HepG2 (cell line): ENCODE results near the gene PLET1. TPM values are rescaled to one million over a fixed set of nuclear protein-coding genes. Genes with fewer than 3 reads are reported as not detected.

ENCODE experiments used
- ATAC-seq: fragments of 200-7000 bp; cut with Tn5 transposase; 3 replicates; pipeline ENCODE4 v1.9.1; 2020; ENCODE audit warnings: mild to moderate bottlenecking, moderate library complexity
- BruUV-seq: library from RNA; stranded (reverse); fragments of 400-500 nt; replicated peaks from 2 replicates; lab custom pipeline; 2021; lab: Mats Ljungman, UMichigan
- CTCF ChIA-PET: fragments of 300-600 bp; formaldehyde crosslinking; extraction: SDS; loops from one replicate; lab custom pipeline; 2021; ENCODE audit warnings: low total read pairs, inconsistent platforms, low intra/inter-chr PET ratio; lab: Yijun Ruan, JAX
- POLR2A ChIA-PET: fragments of 350-600 bp; sonication (Branson Sonifier 250); formaldehyde crosslinking; loops from one replicate; lab custom pipeline; 2020; ENCODE audit warnings: antibody characterized with exemption, inconsistent platforms; lab: Yijun Ruan, JAX
- DNase-seq: peaks from one replicate; pipeline ENCODE4 v3.0.0-alpha.2; 2015; ENCODE audit warnings: low spot score
- FAIRE-seq: peaks from 3 replicates; lab custom pipeline; 2011; peaks lifted over from hg19 to GRCh38; lab: Jason Lieb, UNC
- H2AFZ ChIP-seq: one replicate; pipeline ENCODE4 v1.6.1; 2011; ENCODE audit warnings: low read length, inconsistent platforms
- H3K27ac ChIP-seq: fragments of 300-600 bp; 3 replicates; pipeline ENCODE4 v1.8.0; 2011; ENCODE audit warnings: mixed run types, mild to moderate bottlenecking, mixed read lengths, low read length, inconsistent platforms; ENCODE audit not compliant: insufficient read depth; ENCODE audit errors: extremely low read length
- H3K27me3 ChIP-seq, 2 experiments: fragments of 200-600 bp in 1 of 2; 2 replicates in 1 of 2; 3 replicates in 1 of 2; pipeline versions ENCODE4 v1.6.0 to v1.8.0; 2011; ENCODE audit warnings: low read length in 2 of 2, mild to moderate bottlenecking in 2 of 2, moderate library complexity in 2 of 2, inconsistent platforms in 1 of 2; ENCODE audit not compliant: insufficient read depth in 2 of 2, control insufficient read depth in 1 of 2
- H3K36me3 ChIP-seq, 2 experiments: fragments of 200-600 bp in 1 of 2; replicated peaks in 1 of 2; 2 replicates in 1 of 2; 3 replicates in 1 of 2; pipeline versions ENCODE4 v1.5.1 to v1.8.0; 2011; ENCODE audit warnings: low read length in 2 of 2, inconsistent platforms in 1 of 2; ENCODE audit not compliant: insufficient read depth in 2 of 2, control insufficient read depth in 1 of 2
- H3K4me1 ChIP-seq: 2 replicates; pipeline ENCODE4 v1.5.1; 2012; ENCODE audit warnings: low read length, inconsistent platforms; ENCODE audit not compliant: insufficient read depth
- H3K4me2 ChIP-seq: 2 replicates; pipeline ENCODE4 v1.6.0; 2011; ENCODE audit warnings: low read depth, low read length, inconsistent platforms
- H3K4me3 ChIP-seq, 3 experiments: fragments of 200-600 bp in 1 of 3; sonication (generic), shearing (Covaris generic) in 1 of 3; replicated peaks in 1 of 3; 2 replicates each; pipeline ENCODE4 v1.5.1; 2011 to 2016; ENCODE audit warnings: low read length in 3 of 3, inconsistent platforms in 2 of 3, low read depth in 2 of 3, mild to moderate bottlenecking in 2 of 3, control low read depth in 1 of 3, mixed read lengths in 1 of 3; ENCODE audit not compliant: insufficient read depth in 1 of 3
- H3K79me2 ChIP-seq: one replicate; pipeline ENCODE4 v1.6.1; 2011; ENCODE audit warnings: low read length, inconsistent platforms; ENCODE audit not compliant: insufficient read depth
- H3K9ac ChIP-seq: 2 replicates; pipeline ENCODE4 v1.6.0; 2011; ENCODE audit warnings: mild to moderate bottlenecking, low read depth, low read length, inconsistent platforms; ENCODE audit not compliant: insufficient read depth
- H3K9me3 ChIP-seq: 2 replicates; pipeline ENCODE4 v1.5.1; 2012; ENCODE audit warnings: mild to moderate bottlenecking, low read length
- H4K20me1 ChIP-seq: 2 replicates; pipeline ENCODE4 v1.6.0; 2011; ENCODE audit warnings: inconsistent platforms, mild to moderate bottlenecking, low read length, moderate library complexity; ENCODE audit not compliant: insufficient read depth
- ATF7 ChIP-seq, 2 experiments: fragments of 450-650 bp in 1 of 2; sonication (generic) in 1 of 2; formaldehyde crosslinking in 1 of 2; IDR thresholded peaks; 2 replicates each; pipeline versions ENCODE4 v1.4.0 to v1.6.1; 2016 to 2020; ENCODE audit warnings: antibody characterized with exemption in 1 of 2, mild to moderate bottlenecking in 1 of 2, missing genetic modification reagents in 1 of 2
- CEBPB ChIP-seq: IDR thresholded peaks from 2 replicates; pipeline ENCODE4 v1.6.1; 2011; ENCODE audit warnings: low read depth, low read length, improper control_type of control experiment, borderline replicate concordance
- NFRKB ChIP-seq: fragments of 450-650 bp; IDR thresholded peaks from 2 replicates; pipeline ENCODE4 v1.6.1; 2017
- ZNF629 ChIP-seq: sonication (generic); formaldehyde crosslinking; conservative IDR thresholded peaks from 2 replicates; pipeline ENCODE4 v1.5.0; 2020; ENCODE audit warnings: missing genetic modification reagents
- WGBS: methylation state at CpG from one replicate; pipeline ENCODE4 v1.1.6; 2017; ENCODE audit warnings: low lambda C conversion rate; 5-methylcytosine and 5-hydroxymethylcytosine counted together
- in situ Hi-C: cut with HindIII; loops from 2 replicates; pipeline ENCODE4 v1.10.0; 2017; ENCODE audit warnings: low pct_unique_long_range_greater_than_20kb; ENCODE audit not compliant: extremely low pct_ligation_motif_present
- intact Hi-C: fragments of 100-400 bp; cut with micrococcal nuclease; formaldehyde crosslinking; loops from one replicate; pipeline ENCODE4 v1.10.0; 2022; ENCODE audit not compliant: unreplicated experiment
- polyA plus RNA-seq, 8 experiments: library from polyadenylated mRNA; depleted of rRNA in 3 of 8; stranded (reverse) in 7 of 8; unstranded in 1 of 8; fragments of >200 nt; fragmentation: Illumina TruSeq in 4 of 8; extraction: Trizol in 4 of 8; gene quantifications; 2 replicates each; pipeline versions ENCODE4 v1.2.1 to v1.2.3, GENCODE V29; 2011 to 2016; ENCODE audit warnings: low read depth in 4 of 8, missing spikeins in 1 of 8, mixed read lengths in 1 of 8; ENCODE audit not compliant: insufficient read depth in 1 of 8
- total RNA-seq, 5 experiments: library from RNA; depleted of rRNA; stranded (reverse); fragments of >200 nt; fragmentation: Illumina TruSeq; extraction: Trizol; gene quantifications; 2 replicates each; pipeline ENCODE4 v1.2.3, GENCODE V29; 2016; ENCODE audit warnings: low read depth in 1 of 5
- TF ChIP-seq, protein P1 (sequence below): sonication (generic); formaldehyde crosslinking; IDR thresholded peaks from 2 replicates; pipeline ENCODE4 v1.8.0; 2022; ENCODE audit warnings: missing genetic modification reagents, mild to moderate bottlenecking, borderline replicate concordance

The PLET1 gene
- total and polyA plus RNA-seq, 2 of the 13 experiments (the other 11 are each of a cell fraction or from before 2014, with no cell fraction given), result not detected

DNA sequence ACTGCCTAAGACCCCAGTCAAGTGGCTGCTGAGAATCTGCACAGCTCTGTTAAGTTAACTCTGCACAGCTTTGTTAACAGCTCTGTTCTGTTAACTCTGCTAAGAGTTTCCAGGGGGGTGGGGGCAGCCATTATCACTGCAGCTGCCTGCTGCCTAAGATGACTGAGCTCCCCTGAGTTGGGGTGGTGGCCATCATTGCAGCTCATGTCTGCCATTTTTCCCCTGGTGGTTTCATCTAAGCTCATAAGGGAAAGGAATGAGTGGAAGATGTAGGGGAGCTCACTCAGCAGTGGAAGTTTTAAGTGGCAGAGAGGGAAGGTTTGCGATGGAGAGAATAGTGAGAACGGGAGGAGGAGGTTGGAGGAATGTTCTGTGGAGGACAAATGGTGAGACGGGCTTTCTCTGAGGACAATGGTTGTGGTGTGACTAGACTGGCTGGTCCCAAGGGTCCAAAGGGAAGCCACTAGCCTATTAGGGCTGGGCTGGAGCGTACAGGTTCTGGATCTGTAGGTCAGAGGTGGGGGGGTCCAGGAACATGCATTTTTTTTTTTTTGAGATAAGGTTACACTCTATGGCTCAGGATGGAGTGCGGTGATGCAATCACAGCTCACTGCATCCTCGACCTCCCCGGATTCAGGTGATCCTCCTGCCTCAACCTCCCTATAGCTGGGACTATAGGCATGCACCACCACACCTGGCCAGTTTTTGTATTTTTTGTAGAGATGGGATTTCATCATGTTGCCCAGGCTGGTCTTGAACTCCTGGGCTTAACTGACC lies 13.5 kb upstream of the PLET1 start:
- Histone ChIP-seq H3K79me2 (no peaks in the 10 kb centered on the region), H3K9me3 (no peaks in the 10 kb centered on the region), H3K4me3 (no peak overlapping the region), H2AFZ (no peak overlapping the region), H3K4me2 (no peak overlapping the region), H3K27me3 (no peaks in the 10 kb centered on the region), H3K9ac (no peak overlapping the region), H3K4me1 (peaks cover 32% of the 10 kb centered on the region)
- DNase-seq (no peak), FAIRE-seq (no peak), ATAC-seq (no peak)
- in situ Hi-C loops, result no loop called here
- 92% methylated on average over 7 of the region's 7 CpGs for WGBS
- CTCF ChIA-PET, result no interaction called here
- BruUV-seq, result no TSS peak
- TF ChIP-seq NFRKB, result no peak
- 0 out of 2 replicates have a peak, but pooled peaks have one; percentile 47 for TF ChIP-seq CEBPB
- TF ChIP-seq ATF7 (IDR thresholded peaks at IDR 0.05), result 0 out of 2 replicates have a peak, but pooled peaks have one; percentile 15
- no peak for TF ChIP-seq ATF7 (CRISPR knock-in tag; IDR thresholded peaks at IDR 0.05)
- TF ChIP-seq, all 625 proteins: peak for 2
- intact Hi-C loops, result no loop called here
- no peak overlapping the region for H3K27ac ChIP-seq
- no peaks in the 10 kb centered on the region for H3K36me3 ChIP-seq
- POLR2A ChIA-PET, result no interaction called here
- H4K20me1 ChIP-seq, result no peaks in the 10 kb centered on the region

DNA sequence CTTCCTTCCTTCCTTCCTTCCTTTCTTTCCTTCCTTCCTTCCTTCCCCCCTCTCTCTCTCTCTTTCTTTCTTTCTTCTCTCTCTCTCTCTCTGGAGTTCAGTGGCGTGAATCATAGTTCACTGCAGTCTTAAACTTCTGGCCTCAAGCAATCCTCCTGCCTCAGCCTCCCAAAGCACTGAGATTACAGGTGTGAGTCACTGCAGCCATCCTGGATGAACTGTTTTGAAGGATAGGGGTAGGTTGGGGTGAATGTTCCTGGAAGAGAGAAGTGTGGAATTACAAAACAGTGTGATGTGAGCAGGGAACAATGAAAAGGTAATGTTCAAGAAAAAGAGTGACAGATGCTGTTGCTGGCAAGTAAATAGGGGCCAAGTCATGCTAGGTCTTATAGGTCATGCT lies 12.4 kb upstream of the PLET1 start:
- in situ Hi-C loops, result no loop called here

More for the DNA sequence above, 12.4 kb upstream of the PLET1 start:
- BruUV-seq, result no TSS peak
- Histone ChIP-seq H4K20me1 (no peaks in the 10 kb centered on the region), H3K4me3 (no peak overlapping the region), H3K4me2 (no peak overlapping the region), H3K9ac (no peak overlapping the region), H3K79me2 (no peaks in the 10 kb centered on the region)
- POLR2A ChIA-PET, result no interaction called here
- CTCF ChIA-PET, result no interaction called here
- intact Hi-C loops, result no loop called here
- WGBS, result 77% methylated on average over 1 of the region's 1 CpG
- TF ChIP-seq, protein P1, sequence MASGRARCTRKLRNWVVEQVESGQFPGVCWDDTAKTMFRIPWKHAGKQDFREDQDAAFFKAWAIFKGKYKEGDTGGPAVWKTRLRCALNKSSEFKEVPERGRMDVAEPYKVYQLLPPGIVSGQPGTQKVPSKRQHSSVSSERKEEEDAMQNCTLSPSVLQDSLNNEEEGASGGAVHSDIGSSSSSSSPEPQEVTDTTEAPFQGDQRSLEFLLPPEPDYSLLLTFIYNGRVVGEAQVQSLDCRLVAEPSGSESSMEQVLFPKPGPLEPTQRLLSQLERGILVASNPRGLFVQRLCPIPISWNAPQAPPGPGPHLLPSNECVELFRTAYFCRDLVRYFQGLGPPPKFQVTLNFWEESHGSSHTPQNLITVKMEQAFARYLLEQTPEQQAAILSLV (CRISPR knock-in tag), result no peak
- no peak for TF ChIP-seq ZNF629 (CRISPR knock-in tag)
- TF ChIP-seq, all 625 proteins: peak for 0
- Histone ChIP-seq H3K36me3 (no peaks in the 10 kb centered on the region), H3K27me3 (no peaks in the 10 kb centered on the region), H2AFZ (no peak overlapping the region), H3K9me3 (no peaks in the 10 kb centered on the region), H3K27ac (no peak overlapping the region), H3K4me1 (peaks cover 27% of the 10 kb centered on the region)
- DNase-seq (no peak), ATAC-seq (no peak), FAIRE-seq (no peak)
